GM19025 (cell line): Measurements from ENCODE around the gene RSKR.
"Not testable (repeated sequence)": the region's sequence is repeated elsewhere in the genome, so short reads cannot be mapped to it uniquely, and the experiment has no call there.

ENCODE experiments used
- ATAC-seq: cut with Tn5 transposase; IDR thresholded peaks from one replicate; pipeline ENCODE4 v1.9.1; 2021; ENCODE audit warnings: mild to moderate bottlenecking, low read depth, moderate library complexity; ENCODE audit not compliant: unreplicated experiment

Gene RSKR

DNA sequence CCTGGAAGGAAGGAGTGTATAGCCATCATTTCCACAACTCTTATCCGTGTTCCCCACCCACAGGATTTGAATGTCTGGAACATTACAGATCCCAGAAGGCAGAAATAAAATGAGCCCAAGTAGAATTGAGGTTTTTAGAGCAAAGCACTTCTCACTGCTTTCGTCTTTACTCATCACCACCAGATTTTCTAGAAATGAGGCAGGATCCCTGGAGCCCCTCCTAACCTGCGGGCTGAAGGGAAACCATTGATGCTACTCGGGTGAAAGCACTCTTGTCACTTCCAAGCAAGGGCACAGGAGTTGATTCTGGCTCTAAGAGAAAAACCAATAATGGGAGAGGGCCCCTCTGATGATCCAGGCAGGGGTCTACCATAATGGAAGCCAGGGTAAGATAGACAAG, 34.5 kb downstream of the RSKR start:
- no peak for ATAC-seq

DNA sequence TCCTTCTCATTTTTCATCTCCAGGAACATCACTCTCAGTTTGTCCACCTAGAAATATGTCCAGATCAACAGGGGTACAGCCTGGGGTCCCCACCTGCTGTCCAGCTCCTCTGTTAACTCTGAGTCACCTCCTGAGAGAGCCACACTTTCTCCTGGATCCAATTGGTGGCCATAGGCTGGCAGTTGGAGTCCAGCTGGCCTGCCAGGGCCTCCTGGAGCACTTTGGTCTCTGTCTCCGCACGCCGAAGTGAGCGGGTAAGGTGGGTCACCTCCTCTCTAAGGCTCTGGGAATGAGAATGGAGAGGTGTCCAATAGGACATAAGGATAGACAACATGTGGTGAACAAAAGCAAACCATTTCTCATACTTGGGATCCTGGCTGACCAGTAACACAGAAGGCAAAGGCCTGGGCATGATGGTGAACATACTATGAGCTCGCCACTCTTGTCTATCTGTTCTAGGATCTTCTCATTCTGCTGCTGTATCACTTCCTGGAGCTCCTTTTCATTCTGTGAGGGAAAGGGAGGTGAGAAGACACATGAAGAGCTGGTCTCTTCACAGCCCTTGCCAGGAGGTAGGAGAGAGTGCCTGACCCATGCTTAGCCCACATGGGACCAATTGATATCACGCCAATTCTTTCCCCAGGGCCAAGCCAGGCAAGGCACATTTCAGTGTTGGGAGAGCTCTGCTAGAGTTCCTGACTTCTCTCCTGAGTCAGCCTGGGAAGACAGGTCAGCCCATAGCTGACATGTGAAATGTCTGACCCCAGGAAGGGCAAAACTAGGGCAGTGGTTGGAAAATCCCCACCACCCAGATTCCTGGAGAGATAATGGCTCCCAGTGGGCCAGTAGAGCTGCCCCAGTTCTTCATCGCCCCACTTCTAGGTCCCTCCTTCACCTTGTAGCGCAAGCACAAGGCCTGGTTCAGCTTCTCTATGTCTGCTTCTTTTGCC, 35.5 kb downstream of the RSKR start:
- no peak for ATAC-seq

DNA sequence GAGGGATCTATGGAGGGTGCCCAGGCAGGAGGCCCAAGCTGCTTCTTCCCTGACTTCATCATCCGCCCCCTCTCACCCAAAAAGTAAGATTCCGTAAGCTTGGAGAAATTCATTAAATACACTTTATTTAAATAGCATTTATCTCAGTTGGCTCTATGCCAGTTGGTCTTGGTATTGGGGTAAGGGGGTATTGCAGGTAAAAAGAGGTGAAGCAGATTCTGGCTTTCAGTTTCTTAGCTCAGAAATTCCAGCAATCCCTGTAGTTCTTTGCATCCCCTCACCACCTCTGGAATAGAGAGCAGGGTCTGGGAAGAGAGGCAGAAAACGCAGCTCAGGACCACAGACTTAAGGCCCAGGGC, 36.5 kb downstream of the RSKR start:
- no peak for ATAC-seq

GRCh38 chr17:28576758-28577465, 37.1 kb downstream of the RSKR start, which contains the start of gene ALDOC:
Gene ALDOC, minus strand, starts transcription at chr17:28576895. Its CDS starts 1,363 bp downstream, at chr17:28575532.
- ATAC-seq: peak; percentile 93

- not testable (repeated sequence) for ATAC-seq
Observed at GRCh38 chr17:28576016-28576415, 38.0 kb downstream of the RSKR start.

GRCh38 chr17:28575126-28575795, 38.7 kb downstream of the RSKR start:
- no peak for ATAC-seq

- ATAC-seq: no peak
Observed at GRCh38 chr17:28574526-28574925, 39.5 kb downstream of the RSKR start.

DNA sequence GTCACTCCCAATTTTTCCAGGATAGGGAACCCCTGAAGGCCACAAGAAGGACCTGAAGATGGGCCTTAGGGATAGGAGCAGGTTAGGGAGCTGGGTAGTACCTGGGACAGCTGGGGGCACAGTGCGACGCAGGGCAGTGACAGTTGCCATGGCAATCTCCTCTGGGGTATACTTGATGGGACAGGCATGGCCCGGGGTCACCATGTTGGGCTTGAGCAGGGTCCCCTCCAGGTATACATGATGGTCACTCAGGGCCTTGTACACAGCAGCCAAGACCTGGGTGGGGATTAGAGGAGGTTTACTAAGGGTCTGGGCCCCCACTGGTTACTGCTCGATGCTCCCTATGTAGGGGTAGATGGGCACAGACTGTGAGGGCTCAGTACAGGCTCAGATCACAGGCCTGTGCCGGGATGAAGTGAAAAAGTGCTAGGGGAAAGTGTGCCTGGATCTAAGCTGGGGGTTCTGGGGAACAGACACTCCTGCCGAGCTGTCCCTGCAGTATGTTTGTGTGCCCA, 40.0 kb downstream of the RSKR start:
- no peak for ATAC-seq

GRCh38 chr17:28573521-28573920, 40.5 kb downstream of the RSKR start:
- ATAC-seq: no peak

- ATAC-seq: no peak
Observed at GRCh38 chr17:28573040-28573380, 41.0 kb downstream of the RSKR start.

- ATAC-seq: no peak
Observed at GRCh38 chr17:28572259-28573039, 41.5 kb downstream of the RSKR start.

GRCh38 chr17:28571361-28572122, 42.4 kb downstream of the RSKR start, which contains the start of gene PIGS:
Gene PIGS, minus strand, starts transcription at chr17:28571524. Its CDS starts 28 bp downstream, at chr17:28571496.
- ATAC-seq: peak; percentile 92

DNA sequence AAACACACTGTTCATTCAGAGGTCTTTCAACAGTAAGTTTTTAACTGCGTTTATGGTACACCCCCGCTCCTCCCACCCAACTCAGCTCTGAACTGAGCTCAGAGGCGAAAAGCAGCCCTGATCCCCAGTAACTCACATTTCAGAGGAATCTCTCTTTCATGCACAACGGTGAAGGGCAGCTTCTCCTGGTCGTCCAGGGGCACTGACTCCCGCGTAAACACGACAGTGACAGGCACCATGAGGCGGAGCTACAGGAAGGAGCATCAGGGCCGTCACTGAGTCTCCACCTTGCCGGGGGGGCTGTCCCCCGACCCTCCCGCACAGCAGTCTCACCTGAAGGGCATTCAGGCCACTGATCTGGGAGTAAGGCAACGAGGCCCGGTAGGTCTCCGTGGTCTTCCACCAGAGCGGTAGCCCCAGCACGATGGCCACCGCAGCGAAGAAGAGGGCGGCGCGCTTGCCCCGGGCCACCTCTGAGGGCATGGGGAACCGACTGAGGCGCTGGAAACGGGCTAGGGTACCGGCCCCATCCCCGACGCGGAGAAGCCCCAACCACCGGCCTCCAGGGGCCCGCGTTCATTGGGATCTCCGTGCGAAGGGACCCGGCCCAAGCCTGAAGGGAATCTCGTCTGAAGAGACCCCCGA, 43.1 kb downstream of the RSKR start:
- ATAC-seq: peak; percentile 11

- no peak for ATAC-seq
Observed at GRCh38 chr17:28569446-28569845, 44.5 kb downstream of the RSKR start.

DNA sequence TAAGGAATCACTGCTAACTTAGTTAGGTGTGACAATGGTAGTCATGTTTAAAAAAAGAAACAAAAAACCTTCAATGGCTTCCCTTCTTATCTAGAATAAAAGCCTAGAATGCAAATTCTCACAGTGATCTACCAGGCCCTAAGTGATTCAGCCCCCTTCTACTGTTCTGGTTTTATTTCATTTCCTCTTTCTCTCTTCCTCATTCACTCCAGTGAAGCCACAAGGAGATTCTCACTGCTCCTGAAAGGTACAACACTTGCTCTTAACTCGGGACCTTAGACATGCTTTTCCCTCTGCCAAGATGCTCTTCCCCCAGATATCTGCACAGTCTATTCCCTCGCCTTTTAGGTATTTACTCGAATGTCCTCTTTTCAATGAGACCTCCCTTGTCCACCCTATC, 46.4 kb downstream of the RSKR start:
- ATAC-seq: no peak

- ATAC-seq: no peak
Observed at GRCh38 chr17:28563475-28563874, 50.5 kb downstream of the RSKR start.
